ENCODE results near the gene NINJ1. TPM values are rescaled to one million over a fixed set of nuclear protein-coding genes. Genes with fewer than 3 reads are reported as not detected.

NINJ1 gene
- total and polyA plus RNA-seq, 2 of the 13 experiments (the other 11 are each of a cell fraction or from before 2014, with no cell fraction given) = 81.2 to 92.1 TPM

DNA sequence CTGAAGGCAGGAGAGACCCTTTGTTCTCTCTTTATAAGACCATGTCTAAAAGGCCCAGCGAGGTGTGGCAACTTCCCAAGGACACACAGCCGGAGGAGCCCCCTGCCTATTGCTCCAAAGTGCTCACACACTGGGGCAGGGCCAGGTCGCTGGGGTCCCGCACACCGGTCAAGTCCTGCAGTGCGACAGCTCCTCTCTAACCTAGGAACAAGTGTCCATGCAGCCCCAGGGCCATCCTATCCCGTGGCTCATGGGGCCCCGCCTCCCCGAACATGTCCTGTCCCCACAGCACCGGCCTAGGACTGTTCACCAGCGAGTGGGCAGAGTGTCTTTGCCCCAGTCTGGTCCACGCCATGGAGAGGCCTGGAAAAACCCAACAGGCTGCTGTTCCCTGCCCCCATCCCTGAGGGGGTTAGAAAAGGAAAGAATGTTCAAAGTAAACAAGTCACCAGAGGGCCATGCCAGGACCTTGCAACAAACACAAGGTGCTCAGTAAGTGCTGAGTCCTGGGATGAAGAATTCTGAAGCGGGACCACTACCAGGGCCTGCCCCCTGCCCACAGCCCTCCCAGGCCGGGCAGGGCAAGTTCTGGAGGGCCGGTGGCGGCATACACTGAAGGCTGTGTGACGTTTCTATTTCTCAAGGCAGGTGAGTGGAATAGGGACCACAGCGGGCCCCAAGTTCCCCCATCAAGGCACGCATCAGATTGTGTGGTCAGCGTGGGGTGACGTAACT, 938 bp downstream of the NINJ1 start (continued):
- TF ChIP-seq SNAPC2 (CRISPR knock-in tag; IDR thresholded peaks at IDR 0.05) (0 out of 2 replicates have a peak, but pooled peaks have one; percentile 43), ELF3 (CRISPR knock-in tag; IDR thresholded peaks at IDR 0.05) (peak; percentile 41; the same call in 1 of the 2 replicates), ZNF232 (CRISPR knock-in tag; IDR thresholded peaks at IDR 0.05; ENCODE audit: borderline replicate concordance) (0 out of 2 replicates have a peak, but pooled peaks have one; percentile 20), ZNF335 (CRISPR knock-in tag; IDR thresholded peaks at IDR 0.05) (peak; percentile 7), MED1 (CRISPR knock-in tag; IDR thresholded peaks at IDR 0.05) (peak; percentile 37; the same call in 1 of the 2 replicates), KLF6 (CRISPR knock-in tag; IDR thresholded peaks at IDR 0.05) (no peak), PHF21A (CRISPR knock-in tag; IDR thresholded peaks at IDR 0.05) (no peak; the same call in 1 of the 2 replicates), ZSCAN31 (CRISPR knock-in tag; IDR thresholded peaks at IDR 0.05; ENCODE audit: low read depth) (peak; percentile 36; the same call in 1 of the 2 replicates), ATF7 (IDR thresholded peaks at IDR 0.05) (peak; percentile 85), ATF7 (CRISPR knock-in tag; IDR thresholded peaks at IDR 0.05) (peak; percentile 79; the same call in 1 of the 2 replicates), ZNF569 (CRISPR knock-in tag; IDR thresholded peaks at IDR 0.05; ENCODE audit: borderline replicate concordance) (no peak), ZKSCAN1 (IDR thresholded peaks at IDR 0.05; ENCODE audit: low read length) (no peak)

DNA sequence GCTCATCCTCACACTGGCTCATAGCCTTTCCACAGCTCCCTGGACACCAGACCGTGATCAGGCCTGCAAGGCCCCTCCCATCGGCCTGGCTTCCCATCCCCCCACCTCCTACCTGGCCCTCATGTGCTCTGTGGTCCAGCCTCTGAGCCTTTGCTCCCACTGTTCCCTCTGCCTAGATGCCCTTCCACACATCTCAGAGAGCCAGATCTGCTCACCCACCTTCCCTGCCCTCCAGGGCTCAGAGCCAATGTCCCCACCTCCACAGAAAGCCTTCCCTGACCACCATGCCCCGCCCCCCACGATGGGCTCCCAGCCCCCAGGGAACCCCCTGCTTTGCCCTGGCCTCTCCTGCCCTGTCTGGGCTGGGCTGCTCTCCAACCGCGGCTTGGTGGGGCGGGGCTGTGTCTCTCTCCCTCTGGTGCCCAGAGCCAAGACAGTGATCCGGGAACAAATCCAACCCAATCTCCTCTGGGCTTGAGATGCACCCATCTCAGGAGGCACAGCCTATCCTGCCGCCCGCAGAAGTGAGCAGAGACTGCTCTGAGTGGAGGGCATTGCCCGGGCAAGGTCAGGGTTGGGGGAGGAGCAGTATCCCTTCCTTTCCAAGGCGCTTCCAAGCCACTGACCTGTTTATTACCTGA, 1.6 kb downstream of the NINJ1 start:
- POLR2A ChIA-PET = interaction anchor here (2.2 to 7.5 kb wide), 3 partner anchors 11 to 166 kb away, joined by 30 to 195 read pairs (median 34); no protein-coding TSS in a partner anchor
- no TSS peak for BruUV-seq (replicated peaks)
- DNase-seq (ENCODE audit: low spot score) = no peak
- H3K4me3 ChIP-seq (replicated peaks in 1 of 3; ENCODE audit: insufficient read depth in 1 of 3, low read depth in 2 of 3, low read length in 3 of 3) = peak overlapping the region; percentile 85 to 96 (median 92)
- 16% methylated on average over 5 of the region's 12 CpGs for WGBS (ENCODE audit: low lambda C conversion rate)
- H2AFZ ChIP-seq (ENCODE audit: low read length) = no peak overlapping the region
- peak overlapping the region; percentile 99 for H3K27ac ChIP-seq (ENCODE audit: extremely low read length, insufficient read depth, low read length)
- no peaks in the 10 kb centered on the region for H4K20me1 ChIP-seq (ENCODE audit: insufficient read depth, low read length)
- FAIRE-seq = no peak
- peak overlapping the region; percentile 98 for H3K4me2 ChIP-seq (ENCODE audit: low read depth, low read length)
- no peaks in the 10 kb centered on the region for H3K9me3 ChIP-seq (ENCODE audit: low read length)
- peaks cover 84% of the 10 kb centered on the region for H3K4me1 ChIP-seq (ENCODE audit: insufficient read depth, low read length)
- peaks cover 5 to 6% of the 10 kb centered on the region in 2 experiments; a peak in 3 of 5 replicates for H3K36me3 ChIP-seq (replicated peaks in 1 of 2; ENCODE audit: control insufficient read depth in 1 of 2, insufficient read depth in 2 of 2, low read length in 2 of 2)
- H3K79me2 ChIP-seq (ENCODE audit: insufficient read depth, low read length) = peaks cover 61% of the 10 kb centered on the region
- in situ Hi-C loops (cut with HindIII; ENCODE audit: extremely low pct_ligation_motif_present, low pct_unique_long_range_greater_than_20kb) = no loop called here
- peak overlapping the region; percentile 99 for H3K9ac ChIP-seq (ENCODE audit: insufficient read depth, low read depth, low read length)
- intact Hi-C loops (cut with micrococcal nuclease; ENCODE audit: unreplicated experiment) = no loop called here
- no peak for ATAC-seq
- CTCF ChIA-PET (ENCODE audit: low intra/inter-chr PET ratio, low total read pairs) = no interaction called here
- peaks cover 0 to 6% of the 10 kb centered on the region in 2 experiments; a peak in 1 of 5 replicates for H3K27me3 ChIP-seq (ENCODE audit: control insufficient read depth in 1 of 2, insufficient read depth in 2 of 2, low read length in 2 of 2)
- 0 out of 2 replicates have a peak, but pooled peaks have one; percentile 18 for TF ChIP-seq KDM5B (CRISPR knock-in tag; IDR thresholded peaks at IDR 0.05; ENCODE audit: borderline replicate concordance)
- 0 out of 2 replicates have a peak, but pooled peaks have one; percentile 43 for TF ChIP-seq NRL (CRISPR knock-in tag; IDR thresholded peaks at IDR 0.05; ENCODE audit: borderline replicate concordance)
- TF ChIP-seq, protein P1, sequence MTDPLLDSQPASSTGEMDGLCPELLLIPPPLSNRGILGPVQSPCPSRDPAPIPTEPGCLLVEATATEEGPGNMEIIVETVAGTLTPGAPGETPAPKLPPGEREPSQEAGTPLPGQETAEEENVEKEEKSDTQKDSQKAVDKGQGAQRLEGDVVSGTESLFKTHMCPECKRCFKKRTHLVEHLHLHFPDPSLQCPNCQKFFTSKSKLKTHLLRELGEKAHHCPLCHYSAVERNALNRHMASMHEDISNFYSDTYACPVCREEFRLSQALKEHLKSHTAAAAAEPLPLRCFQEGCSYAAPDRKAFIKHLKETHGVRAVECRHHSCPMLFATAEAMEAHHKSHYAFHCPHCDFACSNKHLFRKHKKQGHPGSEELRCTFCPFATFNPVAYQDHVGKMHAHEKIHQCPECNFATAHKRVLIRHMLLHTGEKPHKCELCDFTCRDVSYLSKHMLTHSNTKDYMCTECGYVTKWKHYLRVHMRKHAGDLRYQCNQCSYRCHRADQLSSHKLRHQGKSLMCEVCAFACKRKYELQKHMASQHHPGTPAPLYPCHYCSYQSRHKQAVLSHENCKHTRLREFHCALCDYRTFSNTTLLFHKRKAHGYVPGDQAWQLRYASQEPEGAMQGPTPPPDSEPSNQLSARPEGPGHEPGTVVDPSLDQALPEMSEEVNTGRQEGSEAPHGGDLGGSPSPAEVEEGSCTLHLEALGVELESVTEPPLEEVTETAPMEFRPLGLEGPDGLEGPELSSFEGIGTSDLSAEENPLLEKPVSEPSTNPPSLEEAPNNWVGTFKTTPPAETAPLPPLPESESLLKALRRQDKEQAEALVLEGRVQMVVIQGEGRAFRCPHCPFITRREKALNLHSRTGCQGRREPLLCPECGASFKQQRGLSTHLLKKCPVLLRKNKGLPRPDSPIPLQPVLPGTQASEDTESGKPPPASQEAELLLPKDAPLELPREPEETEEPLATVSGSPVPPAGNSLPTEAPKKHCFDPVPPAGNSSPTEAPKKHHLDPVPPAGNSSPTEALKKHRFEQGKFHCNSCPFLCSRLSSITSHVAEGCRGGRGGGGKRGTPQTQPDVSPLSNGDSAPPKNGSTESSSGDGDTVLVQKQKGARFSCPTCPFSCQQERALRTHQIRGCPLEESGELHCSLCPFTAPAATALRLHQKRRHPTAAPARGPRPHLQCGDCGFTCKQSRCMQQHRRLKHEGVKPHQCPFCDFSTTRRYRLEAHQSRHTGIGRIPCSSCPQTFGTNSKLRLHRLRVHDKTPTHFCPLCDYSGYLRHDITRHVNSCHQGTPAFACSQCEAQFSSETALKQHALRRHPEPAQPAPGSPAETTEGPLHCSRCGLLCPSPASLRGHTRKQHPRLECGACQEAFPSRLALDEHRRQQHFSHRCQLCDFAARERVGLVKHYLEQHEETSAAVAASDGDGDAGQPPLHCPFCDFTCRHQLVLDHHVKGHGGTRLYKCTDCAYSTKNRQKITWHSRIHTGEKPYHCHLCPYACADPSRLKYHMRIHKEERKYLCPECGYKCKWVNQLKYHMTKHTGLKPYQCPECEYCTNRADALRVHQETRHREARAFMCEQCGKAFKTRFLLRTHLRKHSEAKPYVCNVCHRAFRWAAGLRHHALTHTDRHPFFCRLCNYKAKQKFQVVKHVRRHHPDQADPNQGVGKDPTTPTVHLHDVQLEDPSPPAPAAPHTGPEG (CRISPR knock-in tag; IDR thresholded peaks at IDR 0.05) = no peak
